Mesendoderm (in vitro differentiated cells): ENCODE data around the gene SLC18A2.

ENCODE experiments used
- DNase-seq: peaks from one replicate; pipeline ENCODE4 v3.0.0; 2013
- H2AK5ac ChIP-seq: 2 replicates; pipeline ENCODE4 v1.6.1; 2013; ENCODE audit warnings: low read length, inconsistent platforms
- H2BK120ac ChIP-seq: 2 replicates; pipeline ENCODE4 v1.6.1; 2013; ENCODE audit warnings: low read depth, mild to moderate bottlenecking, low read length, moderate library complexity, mixed read lengths
- H2BK15ac ChIP-seq: replicated peaks from 2 replicates; pipeline ENCODE4 v1.6.1; 2013; ENCODE audit warnings: low read depth, mild to moderate bottlenecking, moderate library complexity
- H2BK5ac ChIP-seq: 2 replicates; pipeline ENCODE4 v1.6.1; 2013; ENCODE audit warnings: low read length, inconsistent platforms
- H3K18ac ChIP-seq: 2 replicates; pipeline ENCODE4 v1.6.1; 2013; ENCODE audit warnings: mild to moderate bottlenecking, low read length, mixed read lengths
- H3K23ac ChIP-seq: one replicate; pipeline ENCODE4 v1.6.1; 2013; ENCODE audit warnings: low read length
- H3K27ac ChIP-seq: 2 replicates; pipeline ENCODE4 v1.5.1; 2013; ENCODE audit warnings: low read depth, mild to moderate bottlenecking, inconsistent platforms, low read length, moderate library complexity
- H3K27me3 ChIP-seq: 2 replicates; pipeline ENCODE4 v1.6.1; 2013; ENCODE audit warnings: low read length, control low read depth, mild to moderate bottlenecking, inconsistent platforms; ENCODE audit not compliant: insufficient read depth, poor library complexity
- H3K36me3 ChIP-seq: 2 replicates; pipeline ENCODE4 v1.6.1; 2013; ENCODE audit warnings: low read length, inconsistent platforms; ENCODE audit not compliant: control insufficient read depth, insufficient read depth
- H3K4ac ChIP-seq: one replicate; pipeline ENCODE4 v1.6.1; 2013; ENCODE audit warnings: low read depth, mild to moderate bottlenecking, low read length, moderate library complexity
- H3K4me1 ChIP-seq: 2 replicates; pipeline ENCODE4 v1.6.1; 2013; ENCODE audit warnings: low read depth, low read length, inconsistent platforms; ENCODE audit not compliant: control insufficient read depth
- H3K4me2 ChIP-seq: 2 replicates; pipeline ENCODE4 v1.6.1; 2013; ENCODE audit warnings: low read length
- H3K4me3 ChIP-seq: 2 replicates; pipeline ENCODE4 v1.5.1; 2013; ENCODE audit warnings: mild to moderate bottlenecking, low read length
- H3K56ac ChIP-seq: one replicate; pipeline ENCODE4 v1.6.1; 2013; ENCODE audit warnings: low read length
- H3K79me1 ChIP-seq: 2 replicates; pipeline ENCODE4 v1.6.1; 2013; ENCODE audit warnings: low read length, inconsistent platforms
- H3K79me2 ChIP-seq: 2 replicates; pipeline ENCODE4 v1.6.1; 2013; ENCODE audit warnings: mild to moderate bottlenecking, low read length; ENCODE audit not compliant: control insufficient read depth, insufficient read depth
- H3K9ac ChIP-seq: 2 replicates; pipeline ENCODE4 v1.6.1; 2013; ENCODE audit warnings: low read length, inconsistent platforms
- H4K5ac ChIP-seq: one replicate; pipeline ENCODE4 v1.6.1; 2013; ENCODE audit warnings: low read length
- H4K8ac ChIP-seq: one replicate; pipeline ENCODE4 v1.6.1; 2013; ENCODE audit warnings: low read depth, mild to moderate bottlenecking, control low read depth, low read length, moderate library complexity
- WGBS: extraction: QIAGEN DNeasy Blood & Tissue Kit; methylation state at CpG from one replicate; pipeline ENCODE4 v1.1.7; 2013; ENCODE audit warnings: low lambda C conversion rate, missing lambda C conversion rate; ENCODE audit not compliant: insufficient coverage; ENCODE audit errors: extremely low coverage; 5-methylcytosine and 5-hydroxymethylcytosine counted together

The SLC18A2 gene

GRCh38 chr10:117218654-117219053 is 22.3 kb upstream of the SLC18A2 start:
- H3K79me2 ChIP-seq: no peaks in the 10 kb centered on the region
- no CpG with 5 or more reads among the region's 8 CpGs for WGBS
- no peak overlapping the region for H3K4me2 ChIP-seq
- no peak overlapping the region for H3K27ac ChIP-seq
- H3K18ac ChIP-seq: no peak overlapping the region
- no peaks in the 10 kb centered on the region for H3K36me3 ChIP-seq
- no peak overlapping the region for H2BK5ac ChIP-seq
- H3K4me3 ChIP-seq: no peak overlapping the region
- no peak overlapping the region for H3K4ac ChIP-seq
- H2BK120ac ChIP-seq: no peak overlapping the region
- DNase-seq: peak; percentile 47
- no peak overlapping the region for H3K23ac ChIP-seq
- H3K56ac ChIP-seq: no peak overlapping the region
- no peak overlapping the region for H3K9ac ChIP-seq
- H4K8ac ChIP-seq: no peak overlapping the region
- no peaks in the 10 kb centered on the region for H3K4me1 ChIP-seq
- H2BK15ac ChIP-seq: no peak overlapping the region
- H3K79me1 ChIP-seq: no peaks in the 10 kb centered on the region
- no peak overlapping the region for H4K5ac ChIP-seq
- H3K27me3 ChIP-seq: no peaks in the 10 kb centered on the region
- no peak overlapping the region for H2AK5ac ChIP-seq

- no peaks in the 10 kb centered on the region for H3K27me3 ChIP-seq
- peak; percentile 73 for DNase-seq
- H3K27ac ChIP-seq: no peak overlapping the region
- no peak overlapping the region for H3K4me2 ChIP-seq
- no peak overlapping the region for H3K9ac ChIP-seq
- H2AK5ac ChIP-seq: no peak overlapping the region
- no peak overlapping the region for H4K5ac ChIP-seq
- no peak overlapping the region for H3K4me3 ChIP-seq
- H3K4me1 ChIP-seq: no peaks in the 10 kb centered on the region
- no peaks in the 10 kb centered on the region for H3K79me1 ChIP-seq
- no peak overlapping the region for H3K18ac ChIP-seq
- no peak overlapping the region for H3K4ac ChIP-seq
- no peak overlapping the region for H4K8ac ChIP-seq
- no peak overlapping the region for H3K23ac ChIP-seq
- no peak overlapping the region for H3K56ac ChIP-seq
- H2BK5ac ChIP-seq: no peak overlapping the region
- H2BK15ac ChIP-seq: no peak overlapping the region
- H3K79me2 ChIP-seq: no peaks in the 10 kb centered on the region
- H3K36me3 ChIP-seq: no peaks in the 10 kb centered on the region
- H2BK120ac ChIP-seq: no peak overlapping the region
- WGBS: no CpG with 5 or more reads among the region's 10 CpGs
Observed at GRCh38 chr10:117221156-117221711, 19.7 kb upstream of the SLC18A2 start.

- Histone ChIP-seq H2BK5ac (no peak overlapping the region), H2BK15ac (no peak overlapping the region), H3K4me2 (no peak overlapping the region), H3K79me2 (no peaks in the 10 kb centered on the region), H3K27ac (no peak overlapping the region), H3K56ac (no peak overlapping the region), H3K23ac (no peak overlapping the region), H3K36me3 (no peaks in the 10 kb centered on the region), H2BK120ac (no peak overlapping the region), H3K4ac (no peak overlapping the region), H3K4me1 (no peaks in the 10 kb centered on the region), H2AK5ac (no peak overlapping the region), H3K4me3 (no peak overlapping the region), H4K8ac (no peak overlapping the region), H3K79me1 (no peaks in the 10 kb centered on the region), H3K27me3 (no peaks in the 10 kb centered on the region), H4K5ac (no peak overlapping the region), H3K18ac (no peak overlapping the region), H3K9ac (no peak overlapping the region)
- no peak for DNase-seq
- WGBS: no CpG with 5 or more reads among the region's 5 CpGs
Observed at GRCh38 chr10:117222552-117222951, 18.4 kb upstream of the SLC18A2 start.

GRCh38 chr10:117222976-117223692 is 17.8 kb upstream of the SLC18A2 start:
- no peaks in the 10 kb centered on the region for H3K4me1 ChIP-seq
- H3K9ac ChIP-seq: no peak overlapping the region
- H2BK15ac ChIP-seq: no peak overlapping the region
- no peak overlapping the region for H4K8ac ChIP-seq
- H3K36me3 ChIP-seq: no peaks in the 10 kb centered on the region
- no peak overlapping the region for H3K4ac ChIP-seq
- no peak overlapping the region for H3K56ac ChIP-seq
- no peak overlapping the region for H3K18ac ChIP-seq
- H2AK5ac ChIP-seq: no peak overlapping the region
- no peak overlapping the region for H3K4me3 ChIP-seq
- H3K79me1 ChIP-seq: no peaks in the 10 kb centered on the region
- H4K5ac ChIP-seq: no peak overlapping the region
- H3K79me2 ChIP-seq: no peaks in the 10 kb centered on the region
- no peak overlapping the region for H3K27ac ChIP-seq
- H2BK120ac ChIP-seq: no peak overlapping the region
- no CpG with 5 or more reads among the region's 4 CpGs for WGBS
- H3K27me3 ChIP-seq: no peaks in the 10 kb centered on the region
- DNase-seq: no peak
- no peak overlapping the region for H2BK5ac ChIP-seq
- no peak overlapping the region for H3K4me2 ChIP-seq
- no peak overlapping the region for H3K23ac ChIP-seq

GRCh38 chr10:117223693-117224430 is 17.1 kb upstream of the SLC18A2 start:
- Histone ChIP-seq H3K4me3 (no peak overlapping the region), H2BK120ac (no peak overlapping the region), H3K23ac (no peak overlapping the region), H3K9ac (no peak overlapping the region), H4K5ac (no peak overlapping the region), H3K18ac (no peak overlapping the region), H2BK5ac (no peak overlapping the region), H3K79me2 (no peaks in the 10 kb centered on the region), H3K4me2 (no peak overlapping the region), H4K8ac (no peak overlapping the region), H2AK5ac (no peak overlapping the region), H2BK15ac (no peak overlapping the region), H3K4ac (no peak overlapping the region), H3K36me3 (no peaks in the 10 kb centered on the region), H3K4me1 (no peaks in the 10 kb centered on the region), H3K79me1 (no peaks in the 10 kb centered on the region), H3K56ac (no peak overlapping the region), H3K27me3 (no peaks in the 10 kb centered on the region), H3K27ac (no peak overlapping the region)
- DNase-seq: no peak
- WGBS: no CpG with 5 or more reads among the region's 7 CpGs
